Stomach (tissue), 4 donors: ENCODE measurements around the gene POLR1B.

ENCODE experiments used
- CTCF ChIP-seq, 7 experiments: fragments of 450-650 bp in 4 of 7; fragments of 200-600 bp in 3 of 7; sonication (generic) in 3 of 7; IDR thresholded peaks; one replicate each; pipeline ENCODE4 v1.5.1; 2016 to 2019; ENCODE audit warnings: antibody characterized with exemption in 7 of 7, control low read depth in 2 of 7, mild to moderate bottlenecking in 1 of 7
- EP300 ChIP-seq: sonication (generic); formaldehyde crosslinking; IDR thresholded peaks from one replicate; pipeline ENCODE4 v1.6.1; 2017; ENCODE audit warnings: antibody characterized with exemption
- POLR2A ChIP-seq, 4 donors: fragments of 450-650 bp; IDR thresholded peaks; one replicate each; pipeline ENCODE4 v1.6.1; 2016; ENCODE audit warnings: antibody characterized with exemption in 4 of 4, control low read depth in 2 of 4, mild to moderate bottlenecking in 1 of 4, moderate library complexity in 1 of 4
- POLR2AphosphoS5 ChIP-seq, 3 donors: sonication (generic); formaldehyde crosslinking; IDR thresholded peaks; one replicate each; pipeline ENCODE4 v1.6.1; 2016; ENCODE audit warnings: antibody characterized with exemption in 3 of 3

- no peak for TF ChIP-seq CTCF (IDR thresholded peaks at IDR 0.05)
- no peak for TF ChIP-seq POLR2AphosphoS5 (IDR thresholded peaks at IDR 0.05)
- no peak for TF ChIP-seq POLR2A (IDR thresholded peaks at IDR 0.05)
- TF ChIP-seq EP300 = no peak
These were observed 7.4 kb upstream of the POLR1B start for GRCh38 chr2:112534826-112535225.
